ENCODE results near the gene KTN1.

KTN1 gene

DNA sequence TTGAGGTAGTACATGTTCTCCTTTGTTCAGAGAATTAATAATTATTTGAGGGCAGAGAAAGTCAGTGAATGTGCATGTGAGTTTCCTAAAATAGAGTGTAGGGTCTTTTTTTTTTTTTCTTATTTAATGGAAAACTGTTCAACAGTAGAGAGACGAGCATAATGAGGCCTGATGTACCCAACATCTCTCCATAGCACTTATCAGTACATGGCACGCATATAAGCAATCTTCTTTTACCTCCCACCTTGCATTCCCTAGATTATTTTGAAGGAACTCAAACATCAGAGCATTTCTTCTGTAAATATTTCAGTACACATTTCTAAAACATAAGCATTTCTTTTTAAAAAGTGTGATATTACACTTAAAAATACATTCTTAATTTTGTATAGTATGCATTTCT, 87.8 kb downstream of the KTN1 start:
- Mint-ChIP-seq H3K4me1 (peaks cover 29% of the 10 kb centered on the region), H3K4me3 (no peak overlapping the region), H3K9me3 (no peaks in the 10 kb centered on the region), H3K27me3 (no peaks in the 10 kb centered on the region), H3K36me3 (peaks cover 33% of the 10 kb centered on the region), H3K27ac (no peak overlapping the region)

GRCh38 chr14:55671641-55672040, 91.6 kb downstream of the KTN1 start:
- Mint-ChIP-seq H3K36me3 (peaks cover 22% of the 10 kb centered on the region), H3K4me3 (no peak overlapping the region), H3K9me3 (no peaks in the 10 kb centered on the region), H3K4me1 (peaks cover 4% of the 10 kb centered on the region), H3K27ac (peak overlapping the region; percentile 32), H3K27me3 (no peaks in the 10 kb centered on the region)

- H3K9me3 Mint-ChIP-seq, result no peaks in the 10 kb centered on the region
- H3K36me3 Mint-ChIP-seq, result peaks cover 21% of the 10 kb centered on the region
- no peak overlapping the region for H3K4me3 Mint-ChIP-seq
- H3K4me1 Mint-ChIP-seq, result peaks cover 4% of the 10 kb centered on the region
- no peaks in the 10 kb centered on the region for H3K27me3 Mint-ChIP-seq
- peak overlapping the region; percentile 14 for H3K27ac Mint-ChIP-seq
Measured at GRCh38 chr14:55673048-55673447, 93.0 kb downstream of the KTN1 start.

DNA sequence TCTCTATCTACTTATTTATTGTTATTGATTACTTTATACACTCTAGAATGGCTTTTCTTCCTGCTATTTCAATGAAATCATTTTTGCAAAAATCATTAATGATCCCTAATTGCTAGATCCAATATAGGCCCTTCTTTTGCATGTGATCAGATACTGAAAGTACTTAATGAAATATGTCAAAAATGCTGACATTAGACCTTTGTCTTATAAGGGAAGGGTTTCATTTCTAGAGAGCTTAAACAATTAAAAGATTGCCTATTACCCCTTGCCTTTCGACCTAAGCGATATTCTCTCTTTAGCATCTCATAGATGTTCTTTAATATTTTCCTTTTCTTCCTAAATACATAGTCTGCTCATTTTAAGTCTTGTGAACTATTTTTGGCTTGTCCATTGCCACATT, 101.1 kb downstream of the KTN1 start:
- no peaks in the 10 kb centered on the region for H3K9me3 Mint-ChIP-seq
- no peaks in the 10 kb centered on the region for H3K27me3 Mint-ChIP-seq
- peaks cover 22% of the 10 kb centered on the region for H3K36me3 Mint-ChIP-seq
- H3K4me1 Mint-ChIP-seq, result no peaks in the 10 kb centered on the region
- no peak overlapping the region for H3K4me3 Mint-ChIP-seq
- H3K27ac Mint-ChIP-seq, result peak overlapping the region; percentile 30

DNA sequence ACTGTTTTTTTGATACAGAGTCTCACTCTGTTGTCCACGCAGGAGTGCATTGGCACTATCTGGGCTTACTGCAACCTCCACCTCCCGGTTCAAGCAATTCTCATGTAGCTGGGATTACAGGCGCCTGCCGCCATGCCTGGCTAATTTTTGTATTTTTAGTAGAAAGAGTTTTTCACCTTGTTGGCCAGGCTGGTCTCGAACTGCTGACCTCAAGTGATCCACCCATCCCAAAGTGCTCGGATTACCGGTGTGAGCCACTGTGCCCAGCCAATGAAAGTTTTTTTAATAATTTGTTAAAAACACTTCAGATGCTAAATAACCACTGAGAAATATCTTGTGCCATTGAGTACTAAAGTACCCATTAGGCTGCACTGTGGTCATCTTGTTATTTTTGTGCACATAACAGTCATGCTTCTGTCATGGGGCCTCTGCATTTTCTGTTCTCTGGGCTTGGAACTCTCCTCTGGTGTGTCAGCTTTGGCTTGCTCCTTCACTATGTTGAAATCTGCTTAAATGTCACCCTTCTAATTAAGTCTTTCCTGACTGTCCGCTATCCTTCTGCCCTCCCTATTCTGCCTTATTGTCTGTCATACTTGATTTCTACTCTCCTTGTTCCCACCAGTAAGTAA, 105.1 kb downstream of the KTN1 start:
- Mint-ChIP-seq H3K27ac (peak overlapping the region; percentile 10), H3K27me3 (no peaks in the 10 kb centered on the region), H3K4me1 (no peaks in the 10 kb centered on the region), H3K36me3 (peaks cover 24% of the 10 kb centered on the region), H3K4me3 (no peak overlapping the region), H3K9me3 (no peaks in the 10 kb centered on the region)

DNA sequence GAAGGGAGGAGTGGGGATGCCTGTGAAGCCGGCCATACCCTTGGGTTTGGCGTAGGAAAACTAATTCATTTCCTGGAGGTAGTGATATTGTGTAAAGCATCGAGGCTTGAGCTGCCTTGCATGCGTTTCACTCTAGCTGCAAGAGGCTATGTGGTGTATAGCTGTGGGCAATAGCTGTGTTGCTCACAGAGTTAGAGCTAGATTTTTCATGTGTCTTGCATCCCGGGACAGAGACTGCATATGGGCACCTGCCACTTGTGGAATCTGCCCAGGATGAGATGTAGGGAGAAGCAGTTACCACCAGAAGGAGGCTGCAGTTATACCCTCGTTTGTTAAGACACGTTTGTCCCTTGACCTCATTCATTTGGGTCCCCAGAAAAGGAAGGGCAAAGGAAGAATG, 106.7 kb downstream of the KTN1 start:
- no peaks in the 10 kb centered on the region for H3K9me3 Mint-ChIP-seq
- H3K4me3 Mint-ChIP-seq, result no peak overlapping the region
- no peaks in the 10 kb centered on the region for H3K4me1 Mint-ChIP-seq
- H3K27me3 Mint-ChIP-seq, result no peaks in the 10 kb centered on the region
- H3K27ac Mint-ChIP-seq, result peak overlapping the region; percentile 26
- H3K36me3 Mint-ChIP-seq, result peaks cover 22% of the 10 kb centered on the region

DNA sequence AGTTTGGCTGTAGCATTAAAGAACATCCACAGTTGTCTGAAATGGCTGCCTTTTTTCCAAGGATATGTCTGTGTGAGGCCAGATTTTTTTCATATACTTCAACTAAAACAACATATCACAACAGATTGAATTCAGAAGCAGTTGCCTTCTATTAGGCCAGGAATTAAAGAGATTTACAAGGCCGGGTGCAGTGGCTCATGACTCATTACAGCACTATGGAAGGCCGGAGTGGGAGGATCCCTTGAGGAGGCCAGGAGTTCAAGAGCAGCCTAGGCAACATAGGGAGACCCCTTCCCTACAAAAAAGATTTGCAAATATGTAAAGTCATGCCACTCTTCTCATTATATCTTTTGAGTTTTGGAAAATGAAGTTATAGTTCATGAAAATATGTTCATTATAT, 108.6 kb downstream of the KTN1 start:
- H3K36me3 Mint-ChIP-seq, result peaks cover 16% of the 10 kb centered on the region
- H3K4me1 Mint-ChIP-seq, result no peaks in the 10 kb centered on the region
- no peak overlapping the region for H3K27ac Mint-ChIP-seq
- H3K27me3 Mint-ChIP-seq, result no peaks in the 10 kb centered on the region
- no peaks in the 10 kb centered on the region for H3K9me3 Mint-ChIP-seq
- H3K4me3 Mint-ChIP-seq, result no peak overlapping the region

DNA sequence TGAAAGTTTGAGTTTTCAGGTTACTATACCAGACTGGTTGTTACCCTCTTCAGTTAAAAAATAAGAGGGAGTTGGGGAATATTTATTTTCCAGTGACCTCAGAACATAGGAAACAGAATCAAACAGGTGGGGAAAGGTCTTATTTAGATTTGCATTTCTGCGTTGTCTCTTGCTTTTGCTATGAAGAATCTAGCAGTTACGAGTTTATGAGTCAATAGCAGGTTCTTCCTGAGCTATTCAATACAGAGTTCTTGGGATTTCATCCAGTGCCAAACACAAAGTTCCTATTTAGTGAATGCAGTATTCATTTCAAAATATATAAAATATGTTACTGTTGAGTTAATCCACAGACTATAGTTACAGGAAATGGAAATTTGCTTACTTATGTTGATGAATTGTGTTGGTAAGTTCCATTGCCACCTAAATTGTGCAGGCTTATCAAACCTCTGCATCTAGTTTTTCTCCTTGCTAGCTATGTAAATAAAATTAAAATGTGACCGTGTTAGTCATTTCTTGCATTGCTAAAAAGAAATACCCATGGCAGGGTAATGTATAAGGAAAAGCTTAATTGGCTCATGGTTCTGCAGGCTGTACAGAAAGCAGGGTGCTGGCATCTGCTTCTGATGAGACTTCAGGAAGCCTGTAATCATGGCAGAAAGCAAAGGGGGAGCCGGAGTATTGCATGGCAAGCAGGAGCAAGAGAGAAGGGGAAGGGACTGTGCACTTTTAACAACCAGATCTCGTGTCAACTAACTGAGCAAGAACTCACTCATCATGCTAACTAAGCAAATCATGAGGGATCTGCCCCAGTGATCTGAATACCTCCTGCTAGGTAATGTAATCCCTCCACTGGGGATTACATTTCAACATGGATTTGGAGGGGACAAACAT, 110.2 kb downstream of the KTN1 start:
- H3K4me3 Mint-ChIP-seq, result no peak overlapping the region
- H3K4me1 Mint-ChIP-seq, result no peaks in the 10 kb centered on the region
- no peaks in the 10 kb centered on the region for H3K27me3 Mint-ChIP-seq
- H3K36me3 Mint-ChIP-seq, result peaks cover 13% of the 10 kb centered on the region
- no peaks in the 10 kb centered on the region for H3K9me3 Mint-ChIP-seq
- no peak overlapping the region for H3K27ac Mint-ChIP-seq

DNA sequence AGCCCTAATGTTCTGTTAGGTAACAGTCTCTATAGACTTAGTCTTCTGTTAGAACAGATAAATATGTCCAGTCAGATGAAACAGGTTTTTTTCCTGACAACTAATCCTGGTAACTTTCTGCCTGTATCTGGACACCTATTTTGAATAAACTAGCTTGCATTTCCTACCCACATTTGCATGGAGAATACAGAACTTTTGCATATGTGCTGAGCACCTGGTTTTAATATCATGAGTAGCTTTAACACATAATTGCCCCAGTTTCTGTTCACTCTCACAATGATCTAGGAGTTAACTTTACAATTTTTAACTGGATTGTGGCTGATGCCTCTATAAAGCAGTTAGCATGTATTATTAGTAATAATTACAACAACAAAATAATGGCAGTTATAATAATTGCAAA, 111.7 kb downstream of the KTN1 start:
- Mint-ChIP-seq H3K36me3 (peaks cover 4% of the 10 kb centered on the region), H3K4me1 (no peaks in the 10 kb centered on the region), H3K4me3 (no peak overlapping the region), H3K9me3 (no peaks in the 10 kb centered on the region), H3K27me3 (no peaks in the 10 kb centered on the region), H3K27ac (no peak overlapping the region)

DNA sequence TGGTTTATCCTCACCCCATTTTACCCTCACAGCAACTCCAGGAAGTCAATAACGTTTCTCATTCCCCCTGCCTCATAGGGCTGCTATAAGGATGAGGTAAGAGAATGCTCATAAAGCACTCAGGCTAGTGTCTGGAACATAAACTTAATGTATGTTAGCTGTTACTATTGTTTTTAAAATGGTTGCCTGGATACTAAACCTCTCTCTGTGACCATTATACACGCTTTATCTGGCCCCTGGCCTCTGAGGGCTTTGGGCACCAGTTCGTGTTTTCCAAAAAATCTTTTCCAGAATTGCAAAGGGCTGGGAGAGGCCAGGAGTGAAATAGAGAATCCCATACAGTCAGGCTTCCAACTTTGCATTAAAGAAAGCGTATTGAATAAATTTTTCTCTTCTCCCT, 113.9 kb downstream of the KTN1 start:
- no peaks in the 10 kb centered on the region for H3K27me3 Mint-ChIP-seq
- H3K9me3 Mint-ChIP-seq, result no peaks in the 10 kb centered on the region
- H3K27ac Mint-ChIP-seq, result no peak overlapping the region
- peaks cover 5% of the 10 kb centered on the region for H3K36me3 Mint-ChIP-seq
- H3K4me1 Mint-ChIP-seq, result no peaks in the 10 kb centered on the region
- H3K4me3 Mint-ChIP-seq, result no peak overlapping the region

GRCh38 chr14:55697414-55697861, 117.4 kb downstream of the KTN1 start:
- no peak overlapping the region for H3K4me3 Mint-ChIP-seq
- H3K27me3 Mint-ChIP-seq, result no peaks in the 10 kb centered on the region
- peaks cover 14% of the 10 kb centered on the region for H3K36me3 Mint-ChIP-seq
- H3K27ac Mint-ChIP-seq, result no peak overlapping the region
- H3K9me3 Mint-ChIP-seq, result no peaks in the 10 kb centered on the region
- H3K4me1 Mint-ChIP-seq, result no peaks in the 10 kb centered on the region

- H3K27ac Mint-ChIP-seq, result no peak overlapping the region
- H3K27me3 Mint-ChIP-seq, result no peaks in the 10 kb centered on the region
- H3K36me3 Mint-ChIP-seq, result peaks cover 14% of the 10 kb centered on the region
- H3K9me3 Mint-ChIP-seq, result no peaks in the 10 kb centered on the region
- no peak overlapping the region for H3K4me3 Mint-ChIP-seq
- H3K4me1 Mint-ChIP-seq, result no peaks in the 10 kb centered on the region
Measured at GRCh38 chr14:55698051-55698450, 118.0 kb downstream of the KTN1 start.

GRCh38 chr14:55699131-55700057, 119.4 kb downstream of the KTN1 start:
- no peaks in the 10 kb centered on the region for H3K4me1 Mint-ChIP-seq
- no peak overlapping the region for H3K27ac Mint-ChIP-seq
- H3K36me3 Mint-ChIP-seq, result peaks cover 14% of the 10 kb centered on the region
- H3K4me3 Mint-ChIP-seq, result no peak overlapping the region
- no peaks in the 10 kb centered on the region for H3K27me3 Mint-ChIP-seq
- no peaks in the 10 kb centered on the region for H3K9me3 Mint-ChIP-seq

DNA sequence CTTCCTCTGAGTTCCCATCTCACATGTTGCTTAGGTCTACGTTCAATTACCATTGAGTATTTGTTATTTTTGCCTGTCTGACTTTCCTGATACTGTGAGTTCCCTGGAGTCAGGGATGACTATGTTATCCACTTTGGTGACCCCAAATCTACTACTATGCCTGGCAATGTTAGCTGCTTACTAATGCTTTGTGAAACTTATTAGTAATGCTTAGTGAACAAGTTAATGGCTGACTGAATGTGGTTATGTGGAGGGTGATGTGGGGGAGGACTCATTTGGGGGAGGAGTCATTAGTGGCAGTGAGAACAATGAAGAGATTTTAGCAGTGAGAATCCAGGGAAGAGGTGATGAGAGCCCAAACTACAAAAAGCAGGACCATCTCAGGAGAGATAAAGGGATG, 121.6 kb downstream of the KTN1 start:
- Mint-ChIP-seq H3K27me3 (no peaks in the 10 kb centered on the region), H3K4me1 (no peaks in the 10 kb centered on the region), H3K4me3 (no peak overlapping the region), H3K36me3 (peaks cover 14% of the 10 kb centered on the region), H3K27ac (no peak overlapping the region), H3K9me3 (no peaks in the 10 kb centered on the region)

- no peak overlapping the region for H3K4me3 Mint-ChIP-seq
- H3K36me3 Mint-ChIP-seq, result peaks cover 11% of the 10 kb centered on the region
- no peaks in the 10 kb centered on the region for H3K27me3 Mint-ChIP-seq
- no peak overlapping the region for H3K27ac Mint-ChIP-seq
- no peaks in the 10 kb centered on the region for H3K4me1 Mint-ChIP-seq
- no peaks in the 10 kb centered on the region for H3K9me3 Mint-ChIP-seq
Measured at GRCh38 chr14:55702511-55702910, 122.5 kb downstream of the KTN1 start.

All from activated naive CD4-positive, alpha-beta T cell treated with anti-CD3 and anti-CD28 coated beads, Interleukin-2, amount 50 U/mL, for 24 hours (primary cell).